Gastroesophageal sphincter (tissue), 3 donors: ENCODE data around the gene TMEM169.

ENCODE experiments used
- EP300 ChIP-seq: sonication (generic); formaldehyde crosslinking; IDR thresholded peaks from one replicate; pipeline ENCODE4 v1.6.1; 2017; ENCODE audit warnings: antibody characterized with exemption, mild to moderate bottlenecking
- POLR2A ChIP-seq, 2 donors: fragments of 450-650 bp; IDR thresholded peaks; one replicate each; pipeline ENCODE4 v1.6.1; 2017; ENCODE audit warnings: antibody characterized with exemption in 2 of 2, mild to moderate bottlenecking in 2 of 2, moderate library complexity in 1 of 2
- POLR2AphosphoS5 ChIP-seq: sonication (generic); formaldehyde crosslinking; IDR thresholded peaks from one replicate; pipeline ENCODE4 v1.6.1; 2017; ENCODE audit warnings: antibody characterized with exemption
- TF ChIP-seq, protein P1 (sequence below), 4 experiments: fragments of 200-600 bp in 2 of 4; fragments of 450-650 bp in 2 of 4; sonication (generic) in 1 of 4; IDR thresholded peaks; one replicate each; pipeline ENCODE4 v1.5.1; 2017 to 2019; ENCODE audit warnings: antibody characterized with exemption in 4 of 4, mild to moderate bottlenecking in 2 of 4, moderate library complexity in 2 of 4

- TF ChIP-seq, protein P1, sequence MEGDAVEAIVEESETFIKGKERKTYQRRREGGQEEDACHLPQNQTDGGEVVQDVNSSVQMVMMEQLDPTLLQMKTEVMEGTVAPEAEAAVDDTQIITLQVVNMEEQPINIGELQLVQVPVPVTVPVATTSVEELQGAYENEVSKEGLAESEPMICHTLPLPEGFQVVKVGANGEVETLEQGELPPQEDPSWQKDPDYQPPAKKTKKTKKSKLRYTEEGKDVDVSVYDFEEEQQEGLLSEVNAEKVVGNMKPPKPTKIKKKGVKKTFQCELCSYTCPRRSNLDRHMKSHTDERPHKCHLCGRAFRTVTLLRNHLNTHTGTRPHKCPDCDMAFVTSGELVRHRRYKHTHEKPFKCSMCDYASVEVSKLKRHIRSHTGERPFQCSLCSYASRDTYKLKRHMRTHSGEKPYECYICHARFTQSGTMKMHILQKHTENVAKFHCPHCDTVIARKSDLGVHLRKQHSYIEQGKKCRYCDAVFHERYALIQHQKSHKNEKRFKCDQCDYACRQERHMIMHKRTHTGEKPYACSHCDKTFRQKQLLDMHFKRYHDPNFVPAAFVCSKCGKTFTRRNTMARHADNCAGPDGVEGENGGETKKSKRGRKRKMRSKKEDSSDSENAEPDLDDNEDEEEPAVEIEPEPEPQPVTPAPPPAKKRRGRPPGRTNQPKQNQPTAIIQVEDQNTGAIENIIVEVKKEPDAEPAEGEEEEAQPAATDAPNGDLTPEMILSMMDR (IDR thresholded peaks at IDR 0.05): no peak
- TF ChIP-seq POLR2A (IDR thresholded peaks at IDR 0.05) (no peak), POLR2AphosphoS5 (no peak), EP300 (no peak)
Measured at GRCh38 chr2:216064014-216064630, 17.6 kb upstream of the TMEM169 start.
